Esophagus mucosa (tissue), 1 donor: ENCODE data around the gene CTNNB1. TPM values are rescaled to one million over a fixed set of nuclear protein-coding genes. Genes with fewer than 3 reads are reported as not detected.

Experiments used
- ATAC-seq: fragments of 200-7000 bp; cut with Tn5 transposase; one replicate; pipeline ENCODE4 v1.9.1; 2020
- total RNA-seq: library from RNA; stranded (reverse); gene quantifications from one replicate; pipeline ENCODE4 v1.2.4, GENCODE V29; 2023
- donor health status: DM: yes; HTN: yes; CAD: no.

CTNNB1 gene
- total RNA-seq: 202 TPM

GRCh38 chr3:41198950-41199865 lies at the start of gene CTNNB1:
TSS of gene CTNNB1 (plus strand) at chr3:41199505. CDS start at chr3:41224069, 24,564 bp downstream.
- ATAC-seq: peak; percentile 97

- no peak for ATAC-seq
These were observed 43.5 kb upstream of the CTNNB1 start for GRCh38 chr3:41155834-41156233.

GRCh38 chr3:41158947-41159346 lies 40.4 kb upstream of the CTNNB1 start:
- ATAC-seq: peak; percentile 83

GRCh38 chr3:41159588-41160189 lies 39.6 kb upstream of the CTNNB1 start:
- ATAC-seq: peak; percentile 83

GRCh38 chr3:41162541-41162940 lies 36.8 kb upstream of the CTNNB1 start:
- no peak for ATAC-seq

GRCh38 chr3:41163006-41163405 lies 36.3 kb upstream of the CTNNB1 start:
- no peak for ATAC-seq

GRCh38 chr3:41163421-41163820 lies 35.9 kb upstream of the CTNNB1 start:
- no peak for ATAC-seq

GRCh38 chr3:41164777-41165176 lies 34.5 kb upstream of the CTNNB1 start:
- ATAC-seq: no peak

- no peak for ATAC-seq
These were observed 31.4 kb upstream of the CTNNB1 start for GRCh38 chr3:41167722-41168497.

- ATAC-seq: no peak
These were observed 30.3 kb upstream of the CTNNB1 start for GRCh38 chr3:41169023-41169422.

- ATAC-seq: no peak
These were observed 25.1 kb upstream of the CTNNB1 start for GRCh38 chr3:41173926-41174885.

GRCh38 chr3:41175365-41175764 lies 23.9 kb upstream of the CTNNB1 start:
- ATAC-seq: no peak

GRCh38 chr3:41176596-41176995 lies 22.7 kb upstream of the CTNNB1 start:
- ATAC-seq: no peak

- no peak for ATAC-seq
These were observed 20.7 kb upstream of the CTNNB1 start for GRCh38 chr3:41178576-41178975.

GRCh38 chr3:41180396-41180795 lies 18.9 kb upstream of the CTNNB1 start:
- ATAC-seq: no peak

GRCh38 chr3:41182504-41183059 lies 16.7 kb upstream of the CTNNB1 start:
- no peak for ATAC-seq

- ATAC-seq: no peak
These were observed 14.9 kb upstream of the CTNNB1 start for GRCh38 chr3:41184394-41184793.

GRCh38 chr3:41186297-41186696 lies 13.0 kb upstream of the CTNNB1 start:
- ATAC-seq: no peak

GRCh38 chr3:41188306-41188705 lies 11.0 kb upstream of the CTNNB1 start:
- no peak for ATAC-seq

GRCh38 chr3:41190509-41191284 lies 8.6 kb upstream of the CTNNB1 start:
- ATAC-seq: no peak

- no peak for ATAC-seq
These were observed 6.4 kb upstream of the CTNNB1 start for GRCh38 chr3:41192885-41193284.
